GM23338 (cell line): ENCODE measurements around the gene HSCB.

Experiments
- CREB1 ChIP-seq: fragments of 250-450 bp; sonication (Bioruptor Pico); IDR thresholded peaks from 2 replicates; pipeline ENCODE4 v1.5.0; 2020; ENCODE audit warnings: low read depth, mild to moderate bottlenecking, moderate library complexity
- EZH2 ChIP-seq: fragments of 200-600 bp; sonication (generic); IDR thresholded peaks from one replicate; pipeline ENCODE4 v1.8.0; 2017; ENCODE audit warnings: antibody characterized with exemption, mild to moderate bottlenecking, low read depth; ENCODE audit not compliant: unreplicated experiment
- NANOG ChIP-seq: IDR thresholded peaks from 2 replicates; pipeline ENCODE4 v1.6.1; 2016; ENCODE audit warnings: antibody characterized with exemption, borderline replicate concordance
- POLR2AphosphoS5 ChIP-seq: IDR thresholded peaks from 2 replicates; pipeline ENCODE4 v1.6.1; 2016; ENCODE audit warnings: antibody characterized with exemption, low read depth
- TF ChIP-seq, protein P1 (sequence below), 2 experiments: fragments of 200-600 bp in 1 of 2; sonication (generic) in 1 of 2; conservative IDR thresholded peaks; 2 replicates each; pipeline versions ENCODE4 v1.5.1 to v1.6.1; 2016 to 2017; ENCODE audit warnings: antibody characterized with exemption in 2 of 2, low read depth in 2 of 2, mild to moderate bottlenecking in 2 of 2, moderate library complexity in 1 of 2
- TF ChIP-seq, protein P2 (sequence below): IDR thresholded peaks from one replicate; pipeline ENCODE4 v1.6.1; 2018; ENCODE audit warnings: antibody characterized with exemption; ENCODE audit not compliant: unreplicated experiment

DNA sequence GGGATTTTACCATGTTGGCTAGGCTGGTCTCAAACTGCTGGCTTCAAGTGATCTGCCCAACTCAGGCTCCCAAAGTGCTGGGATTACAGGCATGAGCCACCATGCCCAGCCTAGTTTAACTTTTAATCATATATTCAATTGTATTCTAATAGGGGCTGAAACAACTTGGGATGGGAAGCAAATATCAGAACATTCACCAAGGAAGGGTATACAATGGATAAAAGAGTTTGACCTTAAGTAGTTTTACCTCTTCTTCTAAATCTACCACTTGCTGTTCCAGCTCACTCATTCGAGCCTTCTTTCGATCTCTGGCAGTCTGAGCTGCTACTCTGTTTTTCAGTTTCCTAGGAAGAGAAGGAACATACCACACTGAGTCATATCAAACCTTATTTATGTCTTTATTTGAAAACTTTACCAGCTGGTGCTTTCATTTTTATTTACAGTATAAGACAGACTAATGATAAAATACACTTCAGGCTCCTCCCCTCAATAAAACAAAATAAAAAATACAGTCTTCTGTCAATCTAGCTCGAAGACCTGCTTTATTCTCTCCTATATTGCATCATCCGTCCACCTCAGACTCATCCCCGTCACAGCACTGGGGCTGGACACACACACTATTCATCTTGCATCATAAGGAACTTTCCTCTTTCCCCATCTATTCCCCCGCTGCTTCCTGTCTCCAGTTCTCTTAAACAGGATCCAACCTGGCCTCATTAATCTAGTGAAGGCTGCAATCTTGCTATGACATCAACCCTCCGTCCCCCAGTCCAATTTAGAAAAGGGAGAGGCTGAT is 57.2 kb downstream of the HSCB start:
- no peak for TF ChIP-seq CREB1 (CRISPR knock-in tag)
- TF ChIP-seq EZH2, result no peak
- no peak for TF ChIP-seq NANOG
- TF ChIP-seq, protein P1, sequence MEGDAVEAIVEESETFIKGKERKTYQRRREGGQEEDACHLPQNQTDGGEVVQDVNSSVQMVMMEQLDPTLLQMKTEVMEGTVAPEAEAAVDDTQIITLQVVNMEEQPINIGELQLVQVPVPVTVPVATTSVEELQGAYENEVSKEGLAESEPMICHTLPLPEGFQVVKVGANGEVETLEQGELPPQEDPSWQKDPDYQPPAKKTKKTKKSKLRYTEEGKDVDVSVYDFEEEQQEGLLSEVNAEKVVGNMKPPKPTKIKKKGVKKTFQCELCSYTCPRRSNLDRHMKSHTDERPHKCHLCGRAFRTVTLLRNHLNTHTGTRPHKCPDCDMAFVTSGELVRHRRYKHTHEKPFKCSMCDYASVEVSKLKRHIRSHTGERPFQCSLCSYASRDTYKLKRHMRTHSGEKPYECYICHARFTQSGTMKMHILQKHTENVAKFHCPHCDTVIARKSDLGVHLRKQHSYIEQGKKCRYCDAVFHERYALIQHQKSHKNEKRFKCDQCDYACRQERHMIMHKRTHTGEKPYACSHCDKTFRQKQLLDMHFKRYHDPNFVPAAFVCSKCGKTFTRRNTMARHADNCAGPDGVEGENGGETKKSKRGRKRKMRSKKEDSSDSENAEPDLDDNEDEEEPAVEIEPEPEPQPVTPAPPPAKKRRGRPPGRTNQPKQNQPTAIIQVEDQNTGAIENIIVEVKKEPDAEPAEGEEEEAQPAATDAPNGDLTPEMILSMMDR (conservative IDR thresholded peaks at IDR 0.05; ENCODE audit: low read depth in 2 of 2), result no peak
- TF ChIP-seq, protein P2, sequence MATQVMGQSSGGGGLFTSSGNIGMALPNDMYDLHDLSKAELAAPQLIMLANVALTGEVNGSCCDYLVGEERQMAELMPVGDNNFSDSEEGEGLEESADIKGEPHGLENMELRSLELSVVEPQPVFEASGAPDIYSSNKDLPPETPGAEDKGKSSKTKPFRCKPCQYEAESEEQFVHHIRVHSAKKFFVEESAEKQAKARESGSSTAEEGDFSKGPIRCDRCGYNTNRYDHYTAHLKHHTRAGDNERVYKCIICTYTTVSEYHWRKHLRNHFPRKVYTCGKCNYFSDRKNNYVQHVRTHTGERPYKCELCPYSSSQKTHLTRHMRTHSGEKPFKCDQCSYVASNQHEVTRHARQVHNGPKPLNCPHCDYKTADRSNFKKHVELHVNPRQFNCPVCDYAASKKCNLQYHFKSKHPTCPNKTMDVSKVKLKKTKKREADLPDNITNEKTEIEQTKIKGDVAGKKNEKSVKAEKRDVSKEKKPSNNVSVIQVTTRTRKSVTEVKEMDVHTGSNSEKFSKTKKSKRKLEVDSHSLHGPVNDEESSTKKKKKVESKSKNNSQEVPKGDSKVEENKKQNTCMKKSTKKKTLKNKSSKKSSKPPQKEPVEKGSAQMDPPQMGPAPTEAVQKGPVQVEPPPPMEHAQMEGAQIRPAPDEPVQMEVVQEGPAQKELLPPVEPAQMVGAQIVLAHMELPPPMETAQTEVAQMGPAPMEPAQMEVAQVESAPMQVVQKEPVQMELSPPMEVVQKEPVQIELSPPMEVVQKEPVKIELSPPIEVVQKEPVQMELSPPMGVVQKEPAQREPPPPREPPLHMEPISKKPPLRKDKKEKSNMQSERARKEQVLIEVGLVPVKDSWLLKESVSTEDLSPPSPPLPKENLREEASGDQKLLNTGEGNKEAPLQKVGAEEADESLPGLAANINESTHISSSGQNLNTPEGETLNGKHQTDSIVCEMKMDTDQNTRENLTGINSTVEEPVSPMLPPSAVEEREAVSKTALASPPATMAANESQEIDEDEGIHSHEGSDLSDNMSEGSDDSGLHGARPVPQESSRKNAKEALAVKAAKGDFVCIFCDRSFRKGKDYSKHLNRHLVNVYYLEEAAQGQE, result no peak
- TF ChIP-seq POLR2AphosphoS5, result no peak
